ENCODE results near the gene DLX6. TPM values are rescaled to one million over a fixed set of nuclear protein-coding genes. Genes with fewer than 3 reads are reported as not detected.

Gene DLX6
- total RNA-seq, 1 experiment from 2014 or later = 1.3 TPM

GRCh38 chr7:97020601-97020995 lies 15.2 kb downstream of the DLX6 start:
- TF ChIP-seq SIN3A (IDR thresholded peaks at IDR 0.05; ENCODE audit: borderline replicate concordance, insufficient read depth, low read depth, low read length) (no peak), TCF7L2 (IDR thresholded peaks at IDR 0.05; ENCODE audit: low read depth, low read length) (no peak), REST (IDR thresholded peaks at IDR 0.05; ENCODE audit: insufficient read depth in 1 of 2, low read depth in 2 of 2, low read length in 1 of 2) (no peak), POLR2AphosphoS5 (IDR thresholded peaks at IDR 0.05; ENCODE audit: low read depth, low read length) (no peak), CTCF (IDR thresholded peaks at IDR 0.05) (no peak)
- ChIA-PET CTCF (no interaction called here), POLR2A (no interaction called here)
- Histone ChIP-seq H3K27me3 (ENCODE audit: control insufficient read depth, insufficient read depth, low read length) (peaks cover 8% of the 10 kb centered on the region), H3K4me1 (ENCODE audit: control insufficient read depth, insufficient read depth, low read length) (peaks cover 8% of the 10 kb centered on the region; the same call in 1 of the 2 replicates), H3K27ac (ENCODE audit: low read length) (no peak overlapping the region), H3K36me3 (ENCODE audit: control insufficient read depth, insufficient read depth, low read length) (no peaks in the 10 kb centered on the region), H3K9me3 (ENCODE audit: control insufficient read depth, insufficient read depth, low read depth, low read length) (no peaks in the 10 kb centered on the region), H3K4me3 (ENCODE audit: low read depth in 2 of 2, low read length in 2 of 2) (no peak overlapping the region)
- ATAC-seq = no peak
- no TSS peak for BruUV-seq (replicated peaks)
- in situ Hi-C loops (cut with HindIII; ENCODE audit: low pct_unique_long_range_greater_than_20kb, low sequenced_read_pairs) (no loop called here), intact Hi-C loops (cut with micrococcal nuclease; ENCODE audit: unreplicated experiment) (loop anchor here (10.0 kb wide), 1 partner anchor 316 kb away; the partner anchor contains the start of gene SEM1)
- no peak for DNase-seq (ENCODE audit: low read depth, low spot score)

GRCh38 chr7:97020996-97021746 lies 15.8 kb downstream of the DLX6 start:
- Histone ChIP-seq H3K36me3 (ENCODE audit: control insufficient read depth, insufficient read depth, low read length) (no peaks in the 10 kb centered on the region), H3K27ac (ENCODE audit: low read length) (no peak overlapping the region), H3K4me3 (ENCODE audit: low read depth in 2 of 2, low read length in 2 of 2) (no peak overlapping the region), H3K9me3 (ENCODE audit: control insufficient read depth, insufficient read depth, low read depth, low read length) (no peaks in the 10 kb centered on the region), H3K4me1 (ENCODE audit: control insufficient read depth, insufficient read depth, low read length) (peaks cover 4% of the 10 kb centered on the region; the same call in 1 of the 2 replicates), H3K27me3 (ENCODE audit: control insufficient read depth, insufficient read depth, low read length) (peaks cover 4% of the 10 kb centered on the region)
- POLR2A ChIA-PET = no interaction called here
- TF ChIP-seq SIN3A (IDR thresholded peaks at IDR 0.05; ENCODE audit: borderline replicate concordance, insufficient read depth, low read depth, low read length) = no peak
- TF ChIP-seq REST (IDR thresholded peaks at IDR 0.05; ENCODE audit: insufficient read depth in 1 of 2, low read depth in 2 of 2, low read length in 1 of 2) = no peak
- no peak for TF ChIP-seq CTCF (IDR thresholded peaks at IDR 0.05)
- no peak for TF ChIP-seq POLR2AphosphoS5 (IDR thresholded peaks at IDR 0.05; ENCODE audit: low read depth, low read length)
- no peak for TF ChIP-seq TCF7L2 (IDR thresholded peaks at IDR 0.05; ENCODE audit: low read depth, low read length)
- intact Hi-C loops (cut with micrococcal nuclease; ENCODE audit: unreplicated experiment) = loop anchor here (10.0 kb wide), 1 partner anchor 316 kb away; the partner anchor contains the start of gene SEM1
- in situ Hi-C loops (cut with HindIII; ENCODE audit: low pct_unique_long_range_greater_than_20kb, low sequenced_read_pairs) = no loop called here
- no TSS peak for BruUV-seq (replicated peaks)
- CTCF ChIA-PET = no interaction called here
- no peak for DNase-seq (ENCODE audit: low read depth, low spot score)
- no peak for ATAC-seq
